H9 (cell line): ENCODE measurements around the gene GRB7. TPM values are rescaled to one million over a fixed set of nuclear protein-coding genes. Genes with fewer than 3 reads are reported as not detected.

Experiments used
- DNase-seq: peaks from one replicate; pipeline ENCODE4 v3.0.0-alpha.2; 2017
- H2AFZ ChIP-seq: one replicate; pipeline ENCODE4 v1.6.1; 2013; ENCODE audit warnings: mild to moderate bottlenecking, low read length, control low read depth, moderate library complexity
- H2AK5ac ChIP-seq: 2 replicates; pipeline ENCODE4 v1.6.1; 2013; ENCODE audit warnings: low read length, control low read depth, mixed read lengths; ENCODE audit not compliant: insufficient read length
- H2BK120ac ChIP-seq: one replicate; pipeline ENCODE4 v1.6.1; 2013; ENCODE audit warnings: low read depth, mild to moderate bottlenecking, low read length, control low read depth, inconsistent platforms; ENCODE audit not compliant: poor library complexity, severe bottlenecking
- H2BK12ac ChIP-seq: 2 replicates; pipeline ENCODE4 v1.6.1; 2013; ENCODE audit warnings: low read length, control low read depth, mixed read lengths, low read depth; ENCODE audit not compliant: insufficient read length
- H2BK15ac ChIP-seq: 2 replicates; pipeline ENCODE4 v1.6.1; 2013; ENCODE audit warnings: low read depth, low read length, control low read depth
- H2BK20ac ChIP-seq: one replicate; pipeline ENCODE4 v1.6.1; 2013; ENCODE audit warnings: low read depth, mild to moderate bottlenecking, low read length, control low read depth, inconsistent platforms; ENCODE audit not compliant: poor library complexity, severe bottlenecking
- H2BK5ac ChIP-seq: 2 replicates; pipeline ENCODE4 v1.6.1; 2013; ENCODE audit warnings: low read length, control low read depth, mixed read lengths; ENCODE audit not compliant: insufficient read length
- H3K14ac ChIP-seq: 2 replicates; pipeline ENCODE4 v1.6.1; 2013; ENCODE audit warnings: low read length, control low read depth; ENCODE audit not compliant: insufficient read depth
- H3K18ac ChIP-seq: 2 replicates; pipeline ENCODE4 v1.6.1; 2013; ENCODE audit warnings: low read depth, mild to moderate bottlenecking, mixed read lengths, low read length, control low read depth; ENCODE audit not compliant: insufficient read length
- H3K23ac ChIP-seq: 2 replicates; pipeline ENCODE4 v1.6.1; 2013; ENCODE audit warnings: low read length, control low read depth, mixed read lengths, low read depth; ENCODE audit not compliant: insufficient read length
- H3K23me2 ChIP-seq: 2 replicates; pipeline ENCODE4 v1.6.1; 2013; ENCODE audit warnings: low read depth, mild to moderate bottlenecking, mixed read lengths, low read length, control low read depth; ENCODE audit not compliant: insufficient read length, poor library complexity, severe bottlenecking
- H3K27ac ChIP-seq: 2 replicates; pipeline ENCODE4 v1.5.1; 2013; ENCODE audit warnings: low read length, control low read depth, mixed read lengths, low read depth; ENCODE audit not compliant: insufficient read length
- H3K27me3 ChIP-seq: 2 replicates; pipeline ENCODE4 v1.6.1; 2013; ENCODE audit warnings: low read length, control low read depth, inconsistent platforms; ENCODE audit not compliant: insufficient read depth
- H3K4ac ChIP-seq: 2 replicates; pipeline ENCODE4 v1.6.1; 2013; ENCODE audit warnings: low read depth, mild to moderate bottlenecking, control low read depth, inconsistent platforms, low read length, moderate library complexity
- H3K4me1 ChIP-seq: 2 replicates; pipeline ENCODE4 v1.6.1; 2013; ENCODE audit warnings: low read length, control low read depth, inconsistent platforms; ENCODE audit not compliant: insufficient read depth
- H3K4me2 ChIP-seq: 2 replicates; pipeline ENCODE4 v1.6.1; 2013; ENCODE audit warnings: low read length, control low read depth, mixed read lengths; ENCODE audit not compliant: insufficient read length, insufficient read depth
- H3K56ac ChIP-seq: 2 replicates; pipeline ENCODE4 v1.6.1; 2013; ENCODE audit warnings: low read depth, mild to moderate bottlenecking, mixed read lengths, low read length, control low read depth; ENCODE audit not compliant: insufficient read length
- H3K79me1 ChIP-seq: 2 replicates; pipeline ENCODE4 v1.6.1; 2013; ENCODE audit warnings: low read depth, mild to moderate bottlenecking, moderate library complexity, low read length, control low read depth, inconsistent platforms; ENCODE audit not compliant: insufficient read depth, poor library complexity, severe bottlenecking
- H3K79me2 ChIP-seq: 2 replicates; pipeline ENCODE4 v1.6.1; 2013; ENCODE audit warnings: low read length, control low read depth, inconsistent platforms; ENCODE audit not compliant: insufficient read depth
- H3K9ac ChIP-seq: 2 replicates; pipeline ENCODE4 v1.6.1; 2013; ENCODE audit warnings: low read length, control low read depth, mixed read lengths; ENCODE audit not compliant: insufficient read length; ENCODE audit errors: extremely low read depth
- H3K9me3 ChIP-seq: one replicate; pipeline ENCODE4 v1.6.1; 2013; ENCODE audit warnings: low read depth, low read length, inconsistent platforms; ENCODE audit not compliant: control insufficient read depth
- H3T11ph ChIP-seq: one replicate; pipeline ENCODE4 v1.6.1; 2013; ENCODE audit warnings: mild to moderate bottlenecking, low read length, control low read depth, inconsistent platforms
- H4K20me1 ChIP-seq: one replicate; pipeline ENCODE4 v1.6.1; 2013; ENCODE audit not compliant: control insufficient read depth, insufficient read length, insufficient read depth
- H4K5ac ChIP-seq: 2 replicates; pipeline ENCODE4 v1.6.1; 2013; ENCODE audit warnings: low read depth, mild to moderate bottlenecking, mixed read lengths, low read length, control low read depth; ENCODE audit not compliant: insufficient read length
- H4K8ac ChIP-seq: replicated peaks from 2 replicates; pipeline ENCODE4 v1.6.1; 2013; ENCODE audit warnings: low read length, control low read depth, mixed read lengths, low read depth; ENCODE audit not compliant: insufficient read length
- H4K91ac ChIP-seq: 2 replicates; pipeline ENCODE4 v1.6.1; 2013; ENCODE audit warnings: low read depth, mild to moderate bottlenecking, moderate library complexity, mixed read lengths, low read length, control low read depth; ENCODE audit not compliant: insufficient read length
- H3K27ac Mint-ChIP-seq, 3 experiments: 2 replicates in 2 of 3; 3 replicates in 1 of 3; pipeline ENCODE4 v1.8.0; 2020 to 2021; ENCODE audit warnings: mixed read lengths in 3 of 3, mild to moderate bottlenecking in 1 of 3, moderate library complexity in 1 of 3
- H3K27me3 Mint-ChIP-seq: 2 replicates; pipeline ENCODE4 v1.8.0; 2021; ENCODE audit warnings: low read depth, mild to moderate bottlenecking, moderate library complexity, mixed read lengths
- H3K36me3 Mint-ChIP-seq, 3 experiments: 2 replicates in 2 of 3; 3 replicates in 1 of 3; pipeline ENCODE4 v1.8.0; 2020 to 2021; ENCODE audit warnings: low read depth in 3 of 3, mixed read lengths in 3 of 3; ENCODE audit not compliant: insufficient read depth in 1 of 3
- H3K4me1 Mint-ChIP-seq, 2 experiments: 2 replicates each; pipeline ENCODE4 v1.8.0; 2020; ENCODE audit warnings: mixed read lengths in 2 of 2
- H3K4me3 Mint-ChIP-seq, 2 experiments: 2 replicates in 1 of 2; 3 replicates in 1 of 2; pipeline ENCODE4 v1.8.0; 2020 to 2021; ENCODE audit warnings: mild to moderate bottlenecking in 2 of 2, mixed read lengths in 2 of 2, moderate library complexity in 1 of 2
- H3K9me3 Mint-ChIP-seq, 2 experiments: 2 replicates in 1 of 2; 3 replicates in 1 of 2; pipeline ENCODE4 v1.8.0; 2020; ENCODE audit warnings: mild to moderate bottlenecking in 2 of 2, mixed read lengths in 2 of 2, moderate library complexity in 1 of 2
- WGBS: extraction: QIAGEN DNeasy Blood & Tissue Kit; methylation state at CpG from one replicate; pipeline ENCODE4 v1.1.7; 2013; ENCODE audit warnings: missing lambda C conversion rate, low lambda C conversion rate, mixed read lengths; ENCODE audit not compliant: insufficient read length; ENCODE audit errors: extremely low coverage; 5-methylcytosine and 5-hydroxymethylcytosine counted together
- total RNA-seq: library from RNA; stranded (reverse); gene quantifications from 2 replicates; pipeline ENCODE4 v1.2.1, GENCODE V29; 2021
- TF ChIP-seq, protein P1 (sequence below): fragments of 200-600 bp; sonication (generic); conservative IDR thresholded peaks from 3 replicates; pipeline ENCODE4 v1.8.0; 2021; ENCODE audit warnings: antibody characterized with exemption, mild to moderate bottlenecking

GRB7 gene
- total RNA-seq, 1 experiment from 2014 or later, result 55.0 TPM

DNA sequence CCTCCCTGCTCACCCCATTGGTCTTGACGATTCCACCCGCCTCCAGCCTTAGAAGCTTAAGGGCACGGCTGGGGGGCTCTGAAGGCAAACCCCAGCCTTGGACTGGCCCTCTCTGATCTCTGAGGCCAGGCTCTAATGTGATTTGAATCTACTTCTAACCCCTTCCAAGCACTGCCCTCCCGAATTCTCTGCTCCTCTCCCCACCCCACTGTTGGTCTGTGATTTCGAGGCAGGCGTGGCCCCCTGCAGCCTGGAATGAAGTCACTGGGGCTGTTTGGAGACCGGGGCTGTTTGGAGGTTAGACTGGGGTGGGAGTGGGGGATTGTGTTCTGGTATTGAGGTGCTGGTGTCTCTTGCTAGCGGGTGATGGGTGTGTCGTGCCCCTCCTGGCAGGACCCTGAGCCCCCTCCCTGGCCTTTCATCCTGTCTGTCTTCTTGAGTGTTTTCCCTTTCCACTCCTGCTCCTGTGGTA, 2.2 kb downstream of the GRB7 start:
- no peak overlapping the region for H2BK15ac ChIP-seq
- H3K4me1 Mint-ChIP-seq, result peaks cover 31 to 38% of the 10 kb centered on the region in 2 experiments
- no peak overlapping the region for H3K56ac ChIP-seq
- H3K27me3 ChIP-seq, result no peaks in the 10 kb centered on the region
- peak overlapping the region; percentile 59 for H3K14ac ChIP-seq
- peak; percentile 69 for DNase-seq
- peak overlapping the region; percentile 77 for H3K27ac ChIP-seq
- H3K4me3 Mint-ChIP-seq, result peak overlapping the region; percentile 85 to 87
- no CpG with 5 or more reads among the region's 9 CpGs for whole genome bisulfite sequencing
- no peak overlapping the region for H2BK120ac ChIP-seq
- H3K79me2 ChIP-seq, result peaks cover 2% of the 10 kb centered on the region; the same call in 1 of the 2 replicates
- H3K23ac ChIP-seq, result no peak overlapping the region
- H3K9ac ChIP-seq, result peak overlapping the region; percentile 17
- H4K20me1 ChIP-seq, result no peaks in the 10 kb centered on the region
- H3K18ac ChIP-seq, result peak overlapping the region; percentile 27
- no peak overlapping the region for H2BK5ac ChIP-seq
- peaks cover 8 to 31% (median 24%) of the 10 kb centered on the region in 3 experiments; a peak in 6 of 7 replicates for H3K36me3 Mint-ChIP-seq
- H3K4me2 ChIP-seq, result peak overlapping the region; percentile 73
- peak overlapping the region; percentile 18 for H3K4ac ChIP-seq
- H3K9me3 ChIP-seq, result no peaks in the 10 kb centered on the region
- H2AFZ ChIP-seq, result no peak overlapping the region
- H3K23me2 ChIP-seq, result peaks cover 27% of the 10 kb centered on the region
- no peaks in the 10 kb centered on the region for H3K79me1 ChIP-seq
- peak overlapping the region; percentile 23 for H4K5ac ChIP-seq
- no peak overlapping the region for H2AK5ac ChIP-seq
- H3K9me3 Mint-ChIP-seq, result no peaks in the 10 kb centered on the region
- peak overlapping the region; percentile 7 for H2BK12ac ChIP-seq
- H3K4me1 ChIP-seq, result peaks cover 3% of the 10 kb centered on the region; the same call in 1 of the 2 replicates
- TF ChIP-seq, protein P1, sequence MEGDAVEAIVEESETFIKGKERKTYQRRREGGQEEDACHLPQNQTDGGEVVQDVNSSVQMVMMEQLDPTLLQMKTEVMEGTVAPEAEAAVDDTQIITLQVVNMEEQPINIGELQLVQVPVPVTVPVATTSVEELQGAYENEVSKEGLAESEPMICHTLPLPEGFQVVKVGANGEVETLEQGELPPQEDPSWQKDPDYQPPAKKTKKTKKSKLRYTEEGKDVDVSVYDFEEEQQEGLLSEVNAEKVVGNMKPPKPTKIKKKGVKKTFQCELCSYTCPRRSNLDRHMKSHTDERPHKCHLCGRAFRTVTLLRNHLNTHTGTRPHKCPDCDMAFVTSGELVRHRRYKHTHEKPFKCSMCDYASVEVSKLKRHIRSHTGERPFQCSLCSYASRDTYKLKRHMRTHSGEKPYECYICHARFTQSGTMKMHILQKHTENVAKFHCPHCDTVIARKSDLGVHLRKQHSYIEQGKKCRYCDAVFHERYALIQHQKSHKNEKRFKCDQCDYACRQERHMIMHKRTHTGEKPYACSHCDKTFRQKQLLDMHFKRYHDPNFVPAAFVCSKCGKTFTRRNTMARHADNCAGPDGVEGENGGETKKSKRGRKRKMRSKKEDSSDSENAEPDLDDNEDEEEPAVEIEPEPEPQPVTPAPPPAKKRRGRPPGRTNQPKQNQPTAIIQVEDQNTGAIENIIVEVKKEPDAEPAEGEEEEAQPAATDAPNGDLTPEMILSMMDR, result no peak
- no peak overlapping the region for H3T11ph ChIP-seq
- H2BK20ac ChIP-seq, result no peak overlapping the region
- H3K27me3 Mint-ChIP-seq, result peaks cover 3% of the 10 kb centered on the region; the same call in 1 of the 2 replicates
- H4K91ac ChIP-seq, result peak overlapping the region; percentile 40
- H4K8ac ChIP-seq, result no peak overlapping the region
- peak overlapping the region; percentile 91 to 99 (median 98) for H3K27ac Mint-ChIP-seq
